Measurements from ENCODE around the gene LAMA2.
"Not testable (repeated sequence)": the region's sequence is repeated elsewhere in the genome, so short reads cannot be mapped to it uniquely, and the experiment has no call there.

The LAMA2 gene

DNA sequence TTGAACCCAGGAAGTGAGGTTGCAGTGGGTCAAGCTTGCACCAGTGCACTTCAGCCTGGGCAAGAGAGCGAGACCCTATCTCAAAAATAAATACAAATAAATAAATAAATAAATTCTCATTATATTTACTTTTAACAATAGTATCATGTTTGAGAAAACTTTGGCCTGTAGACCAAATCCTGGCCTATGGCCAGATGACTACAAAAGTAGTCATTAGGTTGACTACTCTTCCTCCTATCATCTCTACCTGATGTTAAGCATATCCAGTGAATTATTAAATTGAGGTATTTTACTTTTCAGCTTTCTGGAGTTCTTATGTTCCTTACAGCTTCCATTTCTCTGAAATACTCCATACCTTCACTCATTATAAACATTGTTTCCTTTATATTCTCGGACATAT, 280.6 kb downstream of the LAMA2 start:
- TF ChIP-seq POLR2A (IDR thresholded peaks at IDR 0.05; ENCODE audit: extremely low read depth, insufficient read length) (no peak), MYC (IDR thresholded peaks at IDR 0.05; ENCODE audit: low read depth, low read length) (no peak)
- TF ChIP-seq, protein P1, sequence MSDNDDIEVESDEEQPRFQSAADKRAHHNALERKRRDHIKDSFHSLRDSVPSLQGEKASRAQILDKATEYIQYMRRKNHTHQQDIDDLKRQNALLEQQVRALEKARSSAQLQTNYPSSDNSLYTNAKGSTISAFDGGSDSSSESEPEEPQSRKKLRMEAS (IDR thresholded peaks at IDR 0.05; ENCODE audit: low read depth, low read length), result no peak
- TF ChIP-seq, protein P2, sequence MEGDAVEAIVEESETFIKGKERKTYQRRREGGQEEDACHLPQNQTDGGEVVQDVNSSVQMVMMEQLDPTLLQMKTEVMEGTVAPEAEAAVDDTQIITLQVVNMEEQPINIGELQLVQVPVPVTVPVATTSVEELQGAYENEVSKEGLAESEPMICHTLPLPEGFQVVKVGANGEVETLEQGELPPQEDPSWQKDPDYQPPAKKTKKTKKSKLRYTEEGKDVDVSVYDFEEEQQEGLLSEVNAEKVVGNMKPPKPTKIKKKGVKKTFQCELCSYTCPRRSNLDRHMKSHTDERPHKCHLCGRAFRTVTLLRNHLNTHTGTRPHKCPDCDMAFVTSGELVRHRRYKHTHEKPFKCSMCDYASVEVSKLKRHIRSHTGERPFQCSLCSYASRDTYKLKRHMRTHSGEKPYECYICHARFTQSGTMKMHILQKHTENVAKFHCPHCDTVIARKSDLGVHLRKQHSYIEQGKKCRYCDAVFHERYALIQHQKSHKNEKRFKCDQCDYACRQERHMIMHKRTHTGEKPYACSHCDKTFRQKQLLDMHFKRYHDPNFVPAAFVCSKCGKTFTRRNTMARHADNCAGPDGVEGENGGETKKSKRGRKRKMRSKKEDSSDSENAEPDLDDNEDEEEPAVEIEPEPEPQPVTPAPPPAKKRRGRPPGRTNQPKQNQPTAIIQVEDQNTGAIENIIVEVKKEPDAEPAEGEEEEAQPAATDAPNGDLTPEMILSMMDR (IDR thresholded peaks at IDR 0.05; ENCODE audit: low read depth, low read length), result no peak
- DNase-seq (ENCODE audit: low read depth), result no peak
- H3K4me3 ChIP-seq (ENCODE audit: low read depth, low read length), result no peak overlapping the region

DNA sequence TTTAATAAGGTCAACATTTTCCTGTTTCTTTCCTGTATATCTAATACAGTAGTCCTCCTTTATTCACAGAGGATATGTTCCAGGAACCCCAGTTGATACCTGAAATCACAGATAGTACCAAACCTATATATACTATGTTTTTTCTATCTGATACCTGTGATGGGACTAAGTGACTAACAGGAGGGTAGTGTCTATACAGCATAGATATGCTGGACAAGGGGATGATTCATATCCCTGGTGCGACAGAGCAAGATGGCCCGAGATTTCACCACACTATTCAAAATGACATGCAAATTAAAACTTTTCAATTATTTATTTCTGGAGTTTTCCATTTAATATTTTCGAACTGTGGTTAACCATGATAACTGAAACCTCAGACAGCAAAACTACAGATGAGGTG, 281.1 kb downstream of the LAMA2 start:
- TF ChIP-seq MYC (IDR thresholded peaks at IDR 0.05; ENCODE audit: low read depth, low read length) (no peak), POLR2A (IDR thresholded peaks at IDR 0.05; ENCODE audit: extremely low read depth, insufficient read length) (no peak)
- TF ChIP-seq, protein P2 (IDR thresholded peaks at IDR 0.05; ENCODE audit: low read depth, low read length), result no peak
- TF ChIP-seq, protein P1 (IDR thresholded peaks at IDR 0.05; ENCODE audit: low read depth, low read length), result no peak
- H3K4me3 ChIP-seq (ENCODE audit: low read depth, low read length), result no peak overlapping the region
- DNase-seq (ENCODE audit: low read depth), result no peak

DNA sequence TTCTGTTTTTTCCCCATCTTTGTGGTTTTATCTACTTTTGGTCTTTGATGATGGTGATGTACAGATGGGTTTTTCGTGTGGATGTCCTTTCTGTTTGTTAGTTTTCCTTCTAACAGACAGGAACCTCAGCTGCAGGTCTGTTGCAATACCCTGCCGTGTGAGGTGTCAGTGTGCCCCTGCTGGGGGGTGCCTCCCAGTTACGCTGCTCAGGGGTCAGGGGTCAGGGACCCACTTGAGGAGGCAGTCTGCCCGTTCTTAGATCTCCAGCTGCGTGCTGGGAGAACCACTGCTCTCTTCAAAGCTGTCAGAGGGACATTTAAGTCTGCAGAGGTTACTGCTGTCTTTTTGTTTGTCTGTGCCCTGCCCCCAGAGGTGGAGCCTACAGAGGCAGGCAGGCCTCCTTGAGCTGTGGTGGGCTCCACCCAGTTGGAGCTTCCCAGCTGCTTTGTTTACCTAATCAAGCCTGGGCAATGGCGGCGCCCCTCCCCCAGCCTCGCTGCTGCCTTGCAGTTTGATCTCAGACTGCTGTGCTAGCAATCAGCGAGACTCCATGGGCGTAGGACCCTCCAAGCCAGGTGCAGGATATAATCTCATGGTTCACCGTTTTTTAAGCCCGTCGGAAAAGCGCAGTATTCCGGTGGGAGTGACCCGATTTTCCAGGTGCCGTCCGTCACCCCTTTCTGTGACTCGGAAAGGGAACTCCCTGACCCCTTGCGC, 289.5 kb downstream of the LAMA2 start:
- not testable (repeated sequence) for H3K4me3 ChIP-seq (ENCODE audit: low read depth, low read length); DNase-seq (ENCODE audit: low read depth)

DNA sequence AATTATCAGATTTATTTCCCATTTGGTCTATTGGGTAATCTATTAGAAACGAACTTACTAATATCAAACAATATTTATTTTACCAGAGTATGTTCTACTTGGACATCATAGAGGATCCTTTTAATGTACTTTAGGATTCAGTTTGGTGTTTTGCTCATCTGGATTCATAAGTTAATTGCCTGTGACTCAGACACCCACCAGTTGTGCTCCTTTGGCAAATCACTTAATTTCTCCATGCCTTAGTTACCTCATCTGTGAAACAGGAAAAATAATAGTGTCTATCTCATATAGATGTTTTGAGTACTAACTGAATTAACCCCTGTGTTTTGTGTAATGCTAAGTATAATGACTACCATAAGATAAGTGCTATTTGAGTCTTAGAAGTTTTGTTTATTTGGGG, 292.1 kb downstream of the LAMA2 start:
- DNase-seq (ENCODE audit: low read depth), result no peak
- H3K4me3 ChIP-seq (ENCODE audit: low read depth, low read length), result no peak overlapping the region
- TF ChIP-seq POLR2A (IDR thresholded peaks at IDR 0.05; ENCODE audit: extremely low read depth, insufficient read length), result no peak
- no peak for TF ChIP-seq MYC (IDR thresholded peaks at IDR 0.05; ENCODE audit: low read depth, low read length)
- TF ChIP-seq, protein P2 (IDR thresholded peaks at IDR 0.05; ENCODE audit: low read depth, low read length), result no peak

DNA sequence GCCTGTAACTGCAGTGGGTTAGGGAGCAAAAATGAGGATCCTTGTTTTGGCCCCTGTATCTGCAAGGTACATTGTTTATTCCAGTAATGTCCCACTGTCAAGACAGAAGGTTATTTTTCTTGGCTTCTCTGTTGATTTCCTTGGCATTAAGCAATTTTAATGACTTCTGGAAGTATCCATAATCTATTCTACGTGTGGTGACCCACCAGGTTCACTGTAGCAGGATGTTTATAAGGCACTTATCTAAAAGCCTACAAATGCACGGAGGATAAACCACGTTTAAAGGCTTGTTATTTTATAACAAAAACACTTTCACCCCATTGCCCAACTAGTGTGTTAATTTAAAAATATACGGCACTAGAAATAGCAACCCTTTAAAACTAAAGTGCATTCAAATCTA, 294.9 kb downstream of the LAMA2 start:
- H3K4me3 ChIP-seq (ENCODE audit: low read depth, low read length), result no peak overlapping the region
- no peak for DNase-seq (ENCODE audit: low read depth)
- no peak for TF ChIP-seq POLR2A (IDR thresholded peaks at IDR 0.05; ENCODE audit: extremely low read depth, insufficient read length)
- TF ChIP-seq, protein P1 (IDR thresholded peaks at IDR 0.05; ENCODE audit: low read depth, low read length), result no peak
- TF ChIP-seq, protein P2 (IDR thresholded peaks at IDR 0.05; ENCODE audit: low read depth, low read length), result no peak
- TF ChIP-seq MYC (IDR thresholded peaks at IDR 0.05; ENCODE audit: low read depth, low read length), result no peak

DNA sequence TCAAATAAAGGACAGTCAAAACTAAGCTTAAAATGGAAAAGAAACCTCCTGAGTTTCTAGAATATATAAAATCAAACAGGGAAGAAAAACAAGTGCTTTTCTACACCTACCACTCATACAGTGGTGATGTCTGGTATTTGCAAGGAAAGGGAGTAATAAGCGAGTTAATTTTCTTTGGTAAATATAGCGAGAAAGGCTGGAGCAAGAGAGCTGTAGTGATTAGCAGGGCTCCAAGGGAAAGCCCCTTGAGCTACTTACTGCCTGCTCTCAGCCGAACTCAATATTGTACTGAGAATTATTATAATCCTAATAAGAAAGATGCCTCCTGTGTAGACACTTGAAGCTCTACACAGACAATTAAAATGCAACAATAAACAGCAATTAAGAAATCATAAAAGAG, 296.3 kb downstream of the LAMA2 start:
- TF ChIP-seq POLR2A (IDR thresholded peaks at IDR 0.05; ENCODE audit: extremely low read depth, insufficient read length), result no peak
- TF ChIP-seq MYC (IDR thresholded peaks at IDR 0.05; ENCODE audit: low read depth, low read length), result no peak
- TF ChIP-seq, protein P1 (IDR thresholded peaks at IDR 0.05; ENCODE audit: low read depth, low read length), result no peak
- TF ChIP-seq, protein P2 (IDR thresholded peaks at IDR 0.05; ENCODE audit: low read depth, low read length), result no peak
- no peak overlapping the region for H3K4me3 ChIP-seq (ENCODE audit: low read depth, low read length)
- DNase-seq (ENCODE audit: low read depth), result no peak

All from NB4 (cell line).